ENCODE results near the gene ATP2B2.

The ATP2B2 gene

GRCh38 chr3:10483364-10483675 is 22.1 kb downstream of the ATP2B2 start:
- no peak overlapping the region for H3K4me3 ChIP-seq (ENCODE audit: low read length)
- DNase-seq (ENCODE audit: low read depth): no peak
- TF ChIP-seq, protein P1, sequence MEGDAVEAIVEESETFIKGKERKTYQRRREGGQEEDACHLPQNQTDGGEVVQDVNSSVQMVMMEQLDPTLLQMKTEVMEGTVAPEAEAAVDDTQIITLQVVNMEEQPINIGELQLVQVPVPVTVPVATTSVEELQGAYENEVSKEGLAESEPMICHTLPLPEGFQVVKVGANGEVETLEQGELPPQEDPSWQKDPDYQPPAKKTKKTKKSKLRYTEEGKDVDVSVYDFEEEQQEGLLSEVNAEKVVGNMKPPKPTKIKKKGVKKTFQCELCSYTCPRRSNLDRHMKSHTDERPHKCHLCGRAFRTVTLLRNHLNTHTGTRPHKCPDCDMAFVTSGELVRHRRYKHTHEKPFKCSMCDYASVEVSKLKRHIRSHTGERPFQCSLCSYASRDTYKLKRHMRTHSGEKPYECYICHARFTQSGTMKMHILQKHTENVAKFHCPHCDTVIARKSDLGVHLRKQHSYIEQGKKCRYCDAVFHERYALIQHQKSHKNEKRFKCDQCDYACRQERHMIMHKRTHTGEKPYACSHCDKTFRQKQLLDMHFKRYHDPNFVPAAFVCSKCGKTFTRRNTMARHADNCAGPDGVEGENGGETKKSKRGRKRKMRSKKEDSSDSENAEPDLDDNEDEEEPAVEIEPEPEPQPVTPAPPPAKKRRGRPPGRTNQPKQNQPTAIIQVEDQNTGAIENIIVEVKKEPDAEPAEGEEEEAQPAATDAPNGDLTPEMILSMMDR (IDR thresholded peaks at IDR 0.05; ENCODE audit: insufficient read depth, low read depth, low read length, missing control alignments): no peak

- DNase-seq (ENCODE audit: low read depth): no peak
- no peak overlapping the region for H3K4me3 ChIP-seq (ENCODE audit: low read length)
- TF ChIP-seq, protein P1 (IDR thresholded peaks at IDR 0.05; ENCODE audit: insufficient read depth, low read depth, low read length, missing control alignments): no peak
These were observed 22.6 kb downstream of the ATP2B2 start for GRCh38 chr3:10482631-10483363.

- no peak for DNase-seq (ENCODE audit: low read depth)
These were observed 24.5 kb downstream of the ATP2B2 start for GRCh38 chr3:10480871-10481378.

GRCh38 chr3:10479311-10479710 is 26.1 kb downstream of the ATP2B2 start:
- H3K4me3 ChIP-seq (ENCODE audit: low read length): no peak overlapping the region
- TF ChIP-seq, protein P1 (IDR thresholded peaks at IDR 0.05; ENCODE audit: insufficient read depth, low read depth, low read length, missing control alignments): no peak
- DNase-seq (ENCODE audit: low read depth): no peak

More at GRCh38 chr3:10480871-10481378, 24.5 kb downstream of the ATP2B2 start:
- no peak overlapping the region for H3K4me3 ChIP-seq (ENCODE audit: low read length)
- TF ChIP-seq, protein P1 (IDR thresholded peaks at IDR 0.05; ENCODE audit: insufficient read depth, low read depth, low read length, missing control alignments): no peak

GRCh38 chr3:10475983-10476382 is 29.4 kb downstream of the ATP2B2 start:
- no peak for DNase-seq (ENCODE audit: low read depth)
- H3K4me3 ChIP-seq (ENCODE audit: low read length): no peak overlapping the region
- TF ChIP-seq, protein P1 (IDR thresholded peaks at IDR 0.05; ENCODE audit: insufficient read depth, low read depth, low read length, missing control alignments): no peak

- no peak for DNase-seq (ENCODE audit: low read depth)
- TF ChIP-seq, protein P1 (IDR thresholded peaks at IDR 0.05; ENCODE audit: insufficient read depth, low read depth, low read length, missing control alignments): no peak
- no peak overlapping the region for H3K4me3 ChIP-seq (ENCODE audit: low read length)
These were observed 30.5 kb downstream of the ATP2B2 start for GRCh38 chr3:10474847-10475246.

GRCh38 chr3:10474275-10474646 is 31.1 kb downstream of the ATP2B2 start:
- DNase-seq (ENCODE audit: low read depth): no peak
- H3K4me3 ChIP-seq (ENCODE audit: low read length): no peak overlapping the region
- TF ChIP-seq, protein P1 (IDR thresholded peaks at IDR 0.05; ENCODE audit: insufficient read depth, low read depth, low read length, missing control alignments): no peak

Measured in epithelial cell of esophagus (primary cell).